ENCODE measurements around the gene ZNF446. TPM values are rescaled to one million over a fixed set of nuclear protein-coding genes. Genes with fewer than 3 reads are reported as not detected.

Gene ZNF446
- total and polyA plus RNA-seq, 9 of the 15 experiments (the other 6 are each of a cell fraction or from before 2014, with no cell fraction given): 0.07 to 4.8 (median 1.2) TPM

DNA sequence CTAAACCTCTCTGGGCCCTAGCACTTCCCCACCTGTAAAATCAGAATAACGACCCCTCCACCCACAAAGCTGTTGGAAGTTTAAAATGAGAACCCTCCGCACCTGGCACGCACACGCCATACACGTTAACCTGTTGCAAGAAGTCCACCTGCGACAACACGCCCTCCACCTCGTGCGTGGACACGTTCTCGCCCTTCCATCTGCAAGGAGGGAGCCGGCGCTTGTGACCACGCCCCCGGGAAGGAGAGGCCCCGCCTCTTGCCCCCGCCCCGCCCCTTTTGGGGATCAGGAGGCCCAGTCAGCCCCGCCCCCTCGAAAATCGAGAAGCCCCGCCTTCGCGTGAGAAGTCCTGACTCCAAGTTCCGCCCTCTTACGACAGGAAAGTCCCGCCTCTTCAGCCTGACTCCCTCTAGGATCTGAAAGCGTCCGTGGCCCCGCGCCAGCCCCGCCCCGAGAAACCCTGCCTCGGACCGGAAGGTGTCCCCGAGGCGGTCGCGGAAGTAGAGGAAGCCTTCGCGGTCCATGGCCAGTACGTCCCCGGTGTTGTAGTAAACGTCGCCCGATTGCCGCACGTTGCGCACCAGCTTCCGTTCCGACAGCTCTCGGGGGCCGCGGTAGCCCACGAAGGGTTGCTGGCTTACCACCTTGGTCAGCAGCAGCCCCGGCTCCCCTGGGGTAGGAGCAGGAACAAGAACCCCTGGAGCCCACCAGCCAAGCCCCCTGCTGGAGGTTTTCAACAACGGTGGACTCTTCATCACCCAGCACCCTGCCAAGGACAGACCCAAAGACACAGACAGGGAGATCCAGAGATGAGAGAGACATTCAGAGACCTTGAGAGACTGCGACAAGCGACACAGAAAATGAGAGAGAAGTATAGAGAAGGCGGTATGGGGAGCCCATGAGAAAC lies 23.1 kb downstream of the ZNF446 start (continued):
- TF ChIP-seq ZNF407 (IDR thresholded peaks at IDR 0.05; ENCODE audit: low read depth) (peak; percentile 37; the same call in 1 of the 2 replicates), HIVEP1 (CRISPR knock-in tag; IDR thresholded peaks at IDR 0.05) (no peak), TAF15 (IDR thresholded peaks at IDR 0.05; ENCODE audit: low read depth, low read length) (no peak), ZNF184 (CRISPR knock-in tag; IDR thresholded peaks at IDR 0.05) (no peak), ZNF274 (IDR thresholded peaks at IDR 0.05; ENCODE audit: borderline replicate concordance, low read depth, low read length) (no peak), PKNOX1 (IDR thresholded peaks at IDR 0.05) (peak; percentile 79), NFRKB (IDR thresholded peaks at IDR 0.05; ENCODE audit: low read depth) (0 out of 2 replicates have a peak, but pooled peaks have one; percentile 62), ZNF511 (CRISPR knock-in tag; IDR thresholded peaks at IDR 0.05) (no peak)
- TF ChIP-seq, protein P1, sequence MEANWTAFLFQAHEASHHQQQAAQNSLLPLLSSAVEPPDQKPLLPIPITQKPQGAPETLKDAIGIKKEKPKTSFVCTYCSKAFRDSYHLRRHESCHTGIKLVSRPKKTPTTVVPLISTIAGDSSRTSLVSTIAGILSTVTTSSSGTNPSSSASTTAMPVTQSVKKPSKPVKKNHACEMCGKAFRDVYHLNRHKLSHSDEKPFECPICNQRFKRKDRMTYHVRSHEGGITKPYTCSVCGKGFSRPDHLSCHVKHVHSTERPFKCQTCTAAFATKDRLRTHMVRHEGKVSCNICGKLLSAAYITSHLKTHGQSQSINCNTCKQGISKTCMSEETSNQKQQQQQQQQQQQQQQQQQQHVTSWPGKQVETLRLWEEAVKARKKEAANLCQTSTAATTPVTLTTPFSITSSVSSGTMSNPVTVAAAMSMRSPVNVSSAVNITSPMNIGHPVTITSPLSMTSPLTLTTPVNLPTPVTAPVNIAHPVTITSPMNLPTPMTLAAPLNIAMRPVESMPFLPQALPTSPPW (CRISPR knock-in tag; IDR thresholded peaks at IDR 0.05): peak; percentile 88
- TF ChIP-seq, protein P2, sequence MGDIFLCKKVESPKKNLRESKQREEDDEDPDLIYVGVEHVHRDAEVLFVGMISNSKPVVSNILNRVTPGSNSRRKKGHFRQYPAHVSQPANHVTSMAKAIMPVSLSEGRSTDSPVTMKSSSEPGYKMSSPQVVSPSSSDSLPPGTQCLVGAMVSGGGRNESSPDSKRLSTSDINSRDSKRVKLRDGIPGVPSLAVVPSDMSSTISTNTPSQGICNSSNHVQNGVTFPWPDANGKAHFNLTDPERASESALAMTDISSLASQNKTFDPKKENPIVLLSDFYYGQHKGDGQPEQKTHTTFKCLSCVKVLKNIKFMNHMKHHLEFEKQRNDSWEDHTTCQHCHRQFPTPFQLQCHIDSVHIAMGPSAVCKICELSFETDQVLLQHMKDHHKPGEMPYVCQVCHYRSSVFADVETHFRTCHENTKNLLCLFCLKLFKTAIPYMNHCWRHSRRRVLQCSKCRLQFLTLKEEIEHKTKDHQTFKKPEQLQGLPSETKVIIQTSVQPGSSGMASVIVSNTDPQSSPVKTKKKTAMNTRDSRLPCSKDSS (IDR thresholded peaks at IDR 0.05; ENCODE audit: low read depth, partially characterized antibody): no peak
- TF ChIP-seq, protein P3, sequence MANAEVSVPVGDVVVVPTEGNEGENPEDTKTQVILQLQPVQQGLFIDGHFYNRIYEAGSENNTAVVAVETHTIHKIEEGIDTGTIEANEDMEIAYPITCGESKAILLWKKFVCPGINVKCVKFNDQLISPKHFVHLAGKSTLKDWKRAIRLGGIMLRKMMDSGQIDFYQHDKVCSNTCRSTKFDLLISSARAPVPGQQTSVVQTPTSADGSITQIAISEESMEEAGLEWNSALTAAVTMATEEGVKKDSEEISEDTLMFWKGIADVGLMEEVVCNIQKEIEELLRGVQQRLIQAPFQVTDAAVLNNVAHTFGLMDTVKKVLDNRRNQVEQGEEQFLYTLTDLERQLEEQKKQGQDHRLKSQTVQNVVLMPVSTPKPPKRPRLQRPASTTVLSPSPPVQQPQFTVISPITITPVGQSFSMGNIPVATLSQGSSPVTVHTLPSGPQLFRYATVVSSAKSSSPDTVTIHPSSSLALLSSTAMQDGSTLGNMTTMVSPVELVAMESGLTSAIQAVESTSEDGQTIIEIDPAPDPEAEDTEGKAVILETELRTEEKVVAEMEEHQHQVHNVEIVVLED (CRISPR knock-in tag; IDR thresholded peaks at IDR 0.05): peak; percentile 80
